Measurements from ENCODE around the gene ZYG11A.

Gene ZYG11A

DNA sequence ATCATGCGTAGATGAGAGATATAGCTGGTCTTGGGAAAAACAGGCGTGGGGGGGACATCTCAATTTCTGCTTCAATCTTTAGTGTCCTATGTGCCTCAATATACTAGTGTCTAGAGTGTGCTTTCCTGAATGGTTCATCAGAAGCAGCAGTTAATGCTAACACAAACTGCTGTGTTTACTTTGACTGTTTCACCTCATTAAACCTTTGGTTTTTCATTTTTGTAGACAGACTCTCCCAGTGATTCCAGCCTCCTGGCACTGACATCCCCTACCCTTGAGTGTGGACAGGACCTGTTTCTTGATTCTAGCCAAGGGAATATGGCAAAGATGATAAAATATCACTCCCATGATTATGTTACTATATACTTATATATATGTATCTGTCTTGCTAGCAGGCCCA is 37.6 kb downstream of the ZYG11A start:
- no peak for DNase-seq

DNA sequence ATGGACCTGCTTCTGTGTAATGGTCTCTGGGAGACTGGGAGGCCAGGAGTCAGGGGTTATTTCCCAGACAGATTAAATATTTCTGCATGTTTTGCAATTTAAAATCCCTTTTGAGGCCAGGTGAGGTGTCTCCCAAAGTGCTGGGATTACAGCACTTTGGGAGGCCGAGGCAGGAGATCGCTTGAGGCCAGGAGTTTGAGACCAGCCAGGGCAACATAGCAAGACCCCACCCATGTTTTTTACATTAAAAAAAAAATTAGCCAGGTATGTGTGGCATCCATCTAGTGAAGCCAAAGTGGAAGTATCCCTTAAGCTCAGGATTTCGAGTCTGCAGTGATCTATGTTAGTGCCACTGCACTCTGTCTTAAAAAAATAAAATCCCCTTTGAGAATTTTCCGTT is 44.9 kb downstream of the ZYG11A start:
- DNase-seq, result no peak

DNA sequence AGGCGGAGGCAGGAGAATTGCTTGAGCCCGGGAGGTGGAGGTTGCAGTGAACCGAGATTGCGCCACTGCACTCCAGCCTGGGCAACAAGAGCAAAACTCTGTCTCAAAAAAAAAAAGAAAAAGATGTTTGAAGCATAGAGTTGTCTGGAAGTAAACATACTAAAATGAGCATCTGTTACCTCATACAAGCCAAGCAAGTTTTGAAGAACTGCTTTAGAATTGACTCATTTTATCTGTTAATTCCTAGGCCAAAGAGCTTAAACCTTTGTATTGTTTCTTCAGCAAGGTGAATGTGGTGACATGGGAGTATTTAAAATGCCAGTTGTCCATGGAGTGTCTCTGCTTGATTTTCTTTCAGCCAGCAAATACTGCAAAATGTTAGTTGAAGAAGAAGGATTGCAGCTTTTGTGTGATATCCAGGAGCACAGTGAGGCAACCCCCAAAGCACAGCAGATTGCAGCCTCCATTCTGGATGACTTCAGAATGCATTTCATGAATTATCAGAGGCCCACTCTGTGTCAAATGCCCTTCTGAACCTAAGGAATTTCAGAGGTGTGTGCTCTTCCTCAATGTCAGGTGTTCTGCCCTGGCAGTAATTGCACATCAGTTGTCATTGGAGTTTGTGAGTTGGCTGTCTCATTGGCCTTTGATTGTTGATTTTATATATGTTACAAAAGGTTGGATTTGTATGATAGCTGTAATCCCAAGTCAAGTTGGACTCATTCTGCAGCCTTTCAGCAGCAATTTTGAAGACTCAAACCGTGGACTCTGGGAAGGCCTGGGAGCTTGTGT is 50.1 kb downstream of the ZYG11A start:
- DNase-seq, result no peak

GRCh38 chr1:52899445-52899894 is 56.9 kb downstream of the ZYG11A start:
- no peak for DNase-seq

DNA sequence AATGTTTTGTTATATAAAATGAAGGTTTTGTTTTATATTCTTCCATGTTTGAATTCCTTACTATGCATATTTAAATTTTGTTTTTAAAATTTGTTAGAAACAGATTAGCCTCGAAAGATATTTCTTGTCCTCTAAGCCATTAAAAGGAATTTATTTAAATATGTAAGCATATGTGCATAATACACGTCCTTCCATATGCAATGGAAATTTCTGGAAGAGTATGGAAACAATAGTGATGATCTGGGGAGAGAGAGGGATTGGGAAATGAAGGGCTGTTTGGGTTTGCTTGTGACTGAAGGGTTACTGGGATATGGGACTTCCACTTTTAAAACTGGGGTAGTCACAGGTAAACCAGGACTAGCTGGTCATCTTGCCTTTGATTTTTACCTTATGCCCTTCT is 57.8 kb downstream of the ZYG11A start:
- DNase-seq, result no peak

- no peak for DNase-seq
Observed at GRCh38 chr1:52901384-52901783, 58.8 kb downstream of the ZYG11A start.

GRCh38 chr1:52904208-52904926 is 61.8 kb downstream of the ZYG11A start:
- no peak for DNase-seq

- peak; percentile 33 for DNase-seq
Observed at GRCh38 chr1:52904927-52905698, 62.6 kb downstream of the ZYG11A start.

DNA sequence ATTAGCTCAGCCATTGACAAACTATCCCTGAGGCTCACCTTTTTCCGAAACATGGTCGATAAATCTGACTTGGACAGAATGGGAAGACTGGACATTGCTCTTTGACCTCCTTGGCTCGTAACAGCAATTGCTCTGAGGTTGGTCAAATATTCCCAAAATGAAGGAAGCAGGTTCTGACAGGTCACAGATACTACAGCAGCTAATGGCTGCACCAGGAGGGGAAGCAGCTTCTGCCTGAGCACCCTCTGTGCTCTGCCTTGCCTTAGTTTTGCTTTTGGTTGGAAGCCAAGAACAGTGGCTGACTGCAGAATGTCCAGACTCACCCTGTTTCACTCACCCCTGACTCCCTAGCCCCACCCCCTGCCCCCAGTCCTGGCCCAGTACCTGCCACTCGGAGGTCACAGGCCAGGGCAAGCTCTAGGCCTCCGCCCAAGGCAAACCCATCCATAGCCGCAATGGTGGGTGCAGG is 63.6 kb downstream of the ZYG11A start:
- no peak for DNase-seq

DNA sequence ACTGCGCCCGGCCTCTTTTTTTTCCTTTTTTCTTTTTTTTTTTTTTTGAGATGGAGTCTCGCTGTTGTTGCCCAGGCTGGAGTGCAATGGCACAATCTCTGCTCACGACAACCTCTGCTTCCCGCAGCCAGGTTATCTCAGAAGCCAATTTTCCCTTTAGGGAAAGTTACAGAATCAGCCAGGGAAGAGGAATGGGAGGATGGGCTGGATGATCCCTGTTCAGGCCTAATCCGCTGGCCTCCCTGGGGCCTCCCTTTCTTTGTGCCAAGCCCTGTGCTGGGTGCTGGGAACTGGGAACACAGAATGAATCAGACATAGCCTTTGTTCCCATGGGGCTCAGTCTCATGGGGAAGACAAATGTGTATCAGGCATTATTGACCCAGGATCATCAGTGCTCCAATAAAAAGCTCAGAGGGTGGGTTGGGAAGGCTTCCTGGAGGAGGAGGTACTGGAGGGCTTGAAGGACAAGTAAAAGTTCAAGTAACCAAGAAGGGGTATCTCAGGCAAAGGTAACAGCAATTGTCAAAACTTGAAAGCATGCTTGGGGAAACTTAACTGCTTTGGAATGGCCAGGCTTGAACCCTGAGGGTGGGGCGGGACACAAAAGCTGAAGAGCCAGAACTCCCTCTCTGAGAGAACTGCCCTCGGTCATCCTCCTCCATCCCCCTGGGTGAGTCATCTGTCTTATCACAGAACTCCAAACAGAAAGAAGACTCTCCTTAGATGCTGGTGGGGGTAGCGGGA is 64.7 kb downstream of the ZYG11A start:
- no peak for DNase-seq

- DNase-seq, result no peak
Observed at GRCh38 chr1:52907812-52908153, 65.2 kb downstream of the ZYG11A start.

- no peak for DNase-seq
Observed at GRCh38 chr1:52911541-52911940, 69.0 kb downstream of the ZYG11A start.

- no peak for DNase-seq
Observed at GRCh38 chr1:52913014-52913413, 70.5 kb downstream of the ZYG11A start.

- no peak for DNase-seq
Observed at GRCh38 chr1:52913537-52913936, 71.0 kb downstream of the ZYG11A start.

DNA sequence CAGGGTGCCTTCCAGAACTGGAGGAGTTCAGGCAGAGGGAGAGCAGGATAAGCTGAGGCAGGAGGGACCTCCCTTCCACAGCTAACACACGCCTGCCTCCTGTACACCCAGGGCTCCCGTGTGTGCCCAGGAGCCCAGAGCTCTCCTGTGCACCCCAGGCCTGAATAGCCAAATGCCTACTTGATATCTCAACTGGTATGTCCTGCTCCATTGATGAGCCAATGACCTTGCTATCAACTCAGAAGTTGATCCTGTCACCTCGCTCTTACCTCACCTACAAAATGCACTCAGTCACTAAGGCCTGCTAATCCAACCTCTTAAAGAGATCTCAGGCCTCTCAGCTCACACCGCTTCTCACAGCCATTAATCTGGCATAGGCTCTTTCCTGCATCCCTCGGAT is 71.9 kb downstream of the ZYG11A start:
- no peak for DNase-seq

DNA sequence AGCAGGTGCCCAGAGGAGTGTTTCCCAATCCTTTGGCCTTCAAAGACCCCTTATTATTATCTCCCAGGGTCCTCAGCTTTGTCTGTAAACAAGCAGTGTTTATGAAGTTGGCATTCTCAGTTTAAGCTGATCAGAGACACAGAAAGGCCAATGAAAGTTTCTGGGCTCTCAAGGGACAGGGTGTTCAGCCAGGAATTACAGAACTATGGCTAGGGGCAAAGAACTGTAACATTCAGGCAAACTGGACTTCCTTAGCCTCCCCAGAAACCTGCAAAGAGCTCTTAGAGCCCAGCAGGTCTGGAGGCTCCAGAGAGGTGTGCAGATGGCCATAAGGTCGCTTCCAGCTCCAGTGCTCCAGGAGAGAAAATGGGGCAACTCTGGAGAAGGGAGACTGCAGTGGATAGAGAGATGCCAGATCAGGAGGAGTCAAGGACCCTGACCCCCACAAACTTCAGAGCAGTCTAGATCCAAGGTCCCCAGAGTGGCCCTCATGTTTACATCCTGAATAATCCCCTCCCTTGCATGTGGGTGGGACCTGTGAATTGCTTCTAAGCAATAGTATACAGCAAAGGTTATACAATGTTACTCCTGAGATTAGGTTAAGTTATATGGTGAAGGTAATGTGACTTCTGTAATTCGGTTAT is 72.8 kb downstream of the ZYG11A start:
- DNase-seq, result no peak

GRCh38 chr1:52915855-52916220 is 73.3 kb downstream of the ZYG11A start:
- no peak for DNase-seq

DNA sequence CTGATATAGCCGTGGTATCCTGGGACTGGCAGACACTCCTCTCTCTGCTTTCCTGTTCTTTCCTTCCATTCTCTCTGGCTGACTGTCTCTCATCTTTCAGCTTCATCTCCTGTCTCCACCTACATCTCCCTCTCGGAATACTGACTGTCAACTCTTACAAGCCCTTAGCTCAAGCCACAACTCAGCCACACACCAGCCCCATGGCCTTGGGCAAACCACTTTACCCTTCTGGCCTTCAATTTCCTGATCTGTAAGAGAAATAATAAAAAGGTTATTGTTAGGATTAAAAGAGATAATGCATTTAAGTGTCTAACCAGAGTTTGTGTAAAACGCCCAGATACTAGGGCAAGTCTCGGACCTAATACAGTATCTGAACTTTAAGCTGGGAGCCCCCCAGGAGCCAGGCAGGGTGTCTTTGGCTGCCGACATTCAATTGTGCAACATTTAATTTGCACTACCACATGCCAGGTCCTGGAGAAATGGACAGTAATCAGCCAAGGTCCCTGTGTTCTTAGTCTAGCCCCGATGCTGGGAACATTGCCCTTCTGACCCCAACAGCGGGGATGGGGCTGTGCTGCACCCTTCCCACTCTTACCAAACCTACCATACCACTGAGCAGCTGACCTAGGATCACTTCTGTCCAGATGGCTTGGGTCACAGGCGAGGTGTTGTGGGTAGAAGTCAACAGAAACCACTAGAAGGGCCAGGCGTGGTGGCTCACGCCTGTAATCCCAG is 73.8 kb downstream of the ZYG11A start:
- DNase-seq, result no peak

GRCh38 chr1:52917156-52917555 is 74.6 kb downstream of the ZYG11A start:
- DNase-seq, result no peak

DNA sequence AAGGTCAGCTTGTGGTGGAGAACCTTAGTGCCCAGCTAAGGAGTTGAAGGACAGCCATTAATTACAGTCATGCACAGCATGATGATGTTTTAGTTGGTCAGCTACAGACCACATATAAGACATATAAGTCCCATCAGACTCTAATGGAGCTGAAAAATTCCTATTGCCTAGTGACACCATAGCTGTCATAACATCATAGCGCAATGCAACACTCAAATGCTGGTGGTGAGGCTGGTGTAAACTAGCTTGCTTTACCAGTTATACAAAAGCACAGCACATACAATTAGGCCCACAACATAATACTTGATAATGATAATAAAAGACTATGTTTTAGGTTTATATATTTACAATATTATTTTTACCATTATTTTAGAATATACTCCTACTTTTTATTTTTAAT is 75.0 kb downstream of the ZYG11A start:
- DNase-seq, result no peak

GRCh38 chr1:52918201-52918600 is 75.6 kb downstream of the ZYG11A start:
- no peak for DNase-seq

Data from activated CD4-positive, CD25-positive, alpha-beta regulatory T cell treated with anti-CD3 and anti-CD28 coated beads, Interleukin-2, amount 50 U/mL, for 72 hours (primary cell).